GM12891 (cell line): ENCODE results near the gene ARFGEF3.

Experiments
- POLR2A ChIP-seq: IDR thresholded peaks from 2 replicates; pipeline ENCODE4 v1.6.1; 2011; ENCODE audit warnings: low read depth, low read length, control low read depth
- TAF1 ChIP-seq: IDR thresholded peaks from 2 replicates; pipeline ENCODE4 v1.6.1; 2011; ENCODE audit warnings: low read depth, low read length, control low read depth

GRCh38 chr6:138240476-138241245 is 78.9 kb downstream of the ARFGEF3 start:
- TF ChIP-seq POLR2A: no peak
- no peak for TF ChIP-seq TAF1
